Activated CD8-positive, alpha-beta memory T cell treated with anti-CD3 and anti-CD28 coated beads for 36 hours (primary cell): ENCODE data around the gene IARS2. TPM values are rescaled to one million over a fixed set of nuclear protein-coding genes. Genes with fewer than 3 reads are reported as not detected.
"Not testable (repeated sequence)": the region's sequence is repeated elsewhere in the genome, so short reads cannot be mapped to it uniquely, and the experiment has no call there.

ENCODE experiments used
- CTCF ChIA-PET: fragments of 350-600 bp; sonication (Branson Sonifier 250); formaldehyde crosslinking; loops from one replicate; lab custom pipeline; 2021; ENCODE audit warnings: antibody characterized with exemption; lab: Charles Lee
- POLR2A ChIA-PET: fragments of 350-600 bp; sonication (Branson Sonifier 250); formaldehyde crosslinking; loops from one replicate; lab custom pipeline; 2021; ENCODE audit warnings: antibody characterized with exemption; lab: Charles Lee
- total RNA-seq, 2 experiments: library from RNA; stranded (reverse); gene quantifications; one replicate each; pipeline ENCODE4 v1.2.3, GENCODE V29; 2021

The IARS2 gene
- total RNA-seq, 2 experiments from 2014 or later: 79.0 to 80.8 TPM

- ChIA-PET CTCF (no interaction called here), POLR2A (no interaction called here)
Observed at GRCh38 chr1:220093361-220094015, 444 bp upstream of the IARS2 start.

- CTCF ChIA-PET: interaction anchor here (0.6 kb wide), 1 partner anchor 63 kb away, joined by 3 read pairs; no protein-coding TSS in a partner anchor
- POLR2A ChIA-PET: no interaction called here
Observed at GRCh38 chr1:220099826-220100225, 5.9 kb downstream of the IARS2 start.

GRCh38 chr1:220110473-220110872 is 16.5 kb downstream of the IARS2 start:
- POLR2A ChIA-PET: not testable (repeated sequence)
- CTCF ChIA-PET: interaction anchor here (0.9 kb wide), 1 partner anchor 119 kb away, joined by 4 read pairs; no protein-coding TSS in a partner anchor

- ChIA-PET POLR2A (interaction anchor here (0.9 kb wide), 1 partner anchor 22 kb away, joined by 9 read pairs; no protein-coding TSS in a partner anchor), CTCF (interaction anchor here (0.6 to 1.6 kb wide), 4 partner anchors 10 to 78 kb away, joined by 3 to 4 read pairs (median 3); no protein-coding TSS in a partner anchor)
Observed at GRCh38 chr1:220112600-220112999, 18.7 kb downstream of the IARS2 start.

GRCh38 chr1:220113136-220113695 is 19.3 kb downstream of the IARS2 start:
- ChIA-PET CTCF (interaction anchor here (0.9 to 1.6 kb wide), 2 partner anchors 9 kb away, joined by 3 to 4 read pairs; no protein-coding TSS in a partner anchor), POLR2A (no interaction called here)

GRCh38 chr1:220119043-220119512 is 25.1 kb downstream of the IARS2 start:
- CTCF ChIA-PET: no interaction called here
- POLR2A ChIA-PET: no interaction called here

- POLR2A ChIA-PET: no interaction called here
- CTCF ChIA-PET: interaction anchor here (1.4 kb wide), 1 partner anchor 9 kb away, joined by 4 read pairs; no protein-coding TSS in a partner anchor
Observed at GRCh38 chr1:220121791-220122530, 28.0 kb downstream of the IARS2 start.

- POLR2A ChIA-PET: no interaction called here
- CTCF ChIA-PET: interaction anchor here (1.4 kb wide), 1 partner anchor 10 kb away, joined by 4 read pairs; no protein-coding TSS in a partner anchor
Observed at GRCh38 chr1:220123066-220123465, 29.1 kb downstream of the IARS2 start.

GRCh38 chr1:220123889-220124288 is 30.0 kb downstream of the IARS2 start:
- ChIA-PET CTCF (interaction anchor here (1.1 kb wide), 1 partner anchor 34 kb away, joined by 3 read pairs; the partner anchor contains the start of gene BPNT1), POLR2A (no interaction called here)

- ChIA-PET POLR2A (no interaction called here), CTCF (interaction anchor here (1.1 kb wide), 1 partner anchor 35 kb away, joined by 3 read pairs; the partner anchor contains the start of gene BPNT1)
Observed at GRCh38 chr1:220124542-220124941, 30.6 kb downstream of the IARS2 start.

- CTCF ChIA-PET: no interaction called here
- POLR2A ChIA-PET: no interaction called here
Observed at GRCh38 chr1:220127076-220127475, 33.1 kb downstream of the IARS2 start.

GRCh38 chr1:220129479-220130210 is 35.7 kb downstream of the IARS2 start:
- POLR2A ChIA-PET: no interaction called here
- CTCF ChIA-PET: interaction anchor here (0.6 kb wide), 1 partner anchor 75 kb away, joined by 3 read pairs; no protein-coding TSS in a partner anchor

- ChIA-PET POLR2A (no interaction called here), CTCF (no interaction called here)
Observed at GRCh38 chr1:220135755-220136154, 41.8 kb downstream of the IARS2 start.

GRCh38 chr1:220137019-220137786 is 43.3 kb downstream of the IARS2 start:
- ChIA-PET POLR2A (no interaction called here), CTCF (no interaction called here)

GRCh38 chr1:220139966-220140365 is 46.0 kb downstream of the IARS2 start:
- CTCF ChIA-PET: no interaction called here
- POLR2A ChIA-PET: no interaction called here

GRCh38 chr1:220144051-220144450 is 50.1 kb downstream of the IARS2 start:
- ChIA-PET CTCF (no interaction called here), POLR2A (no interaction called here)

GRCh38 chr1:220149742-220150141 is 55.8 kb downstream of the IARS2 start:
- ChIA-PET POLR2A (interaction anchor here (0.6 kb wide), 2 partner anchors 111 to 328 kb away, joined by 3 to 4 read pairs; no protein-coding TSS in a partner anchor), CTCF (no interaction called here)

- POLR2A ChIA-PET: no interaction called here
- CTCF ChIA-PET: interaction anchor here (1.0 kb wide), 1 partner anchor 10 kb away, joined by 3 read pairs; no protein-coding TSS in a partner anchor
Observed at GRCh38 chr1:220151454-220151853, 57.5 kb downstream of the IARS2 start.
